Sigmoid colon (tissue), 7 donors: ENCODE measurements around the gene IFT80. TPM values are rescaled to one million over a fixed set of nuclear protein-coding genes. Genes with fewer than 3 reads are reported as not detected.
"Not testable (repeated sequence)": the region's sequence is repeated elsewhere in the genome, so short reads cannot be mapped to it uniquely, and the experiment has no call there.

Experiments
- DNase-seq: peaks from one replicate; pipeline ENCODE4 v3.0.0-alpha.2; 2019
- H3K27ac ChIP-seq, 4 donors: fragments of 200-600 bp; sonication (generic); one replicate each; pipeline ENCODE4 v1.5.1; 2016 to 2019; ENCODE audit warnings: mild to moderate bottlenecking in 1 of 4
- H3K27me3 ChIP-seq, 3 donors: fragments of 200-600 bp; sonication (generic); one replicate each; pipeline ENCODE4 v1.5.1; 2019; ENCODE audit warnings: mild to moderate bottlenecking in 1 of 3
- H3K36me3 ChIP-seq, 4 donors: fragments of 200-600 bp; sonication (generic); one replicate each; pipeline ENCODE4 v1.5.1; 2016 to 2019
- H3K4me1 ChIP-seq, 4 donors: fragments of 200-600 bp; sonication (generic); one replicate each; pipeline ENCODE4 v1.5.1; 2017 to 2019
- H3K4me3 ChIP-seq, 4 donors: fragments of 200-600 bp; sonication (generic); one replicate each; pipeline ENCODE4 v1.5.1; 2017 to 2019; ENCODE audit warnings: mild to moderate bottlenecking in 2 of 4, moderate library complexity in 1 of 4
- H3K9me3 ChIP-seq, 4 donors: fragments of 200-600 bp in 3 of 4; sonication (generic) in 3 of 4; one replicate each; pipeline versions ENCODE4 v1.5.1 to v1.6.1; 2013 to 2019
- EP300 ChIP-seq, 4 donors: sonication (generic); formaldehyde crosslinking; IDR thresholded peaks; one replicate each; pipeline ENCODE4 v1.6.1; 2017; ENCODE audit warnings: antibody characterized with exemption in 4 of 4
- POLR2A ChIP-seq, 2 donors: fragments of 450-650 bp; IDR thresholded peaks; one replicate each; pipeline ENCODE4 v1.6.1; 2016; ENCODE audit warnings: antibody characterized with exemption in 2 of 2, mild to moderate bottlenecking in 2 of 2, moderate library complexity in 2 of 2
- POLR2AphosphoS5 ChIP-seq, 4 donors: sonication (generic); formaldehyde crosslinking; IDR thresholded peaks; one replicate each; pipeline ENCODE4 v1.6.1; 2017; ENCODE audit warnings: antibody characterized with exemption in 4 of 4
- whole genome bisulfite sequencing, 2 donors: extraction: QIAGEN DNeasy Blood & Tissue Kit; methylation state at CpG; one replicate each; pipeline ENCODE4 v1.1.7; 2013; 5-methylcytosine and 5-hydroxymethylcytosine counted together
- intact Hi-C: fragments of 100-400 bp; cut with DNase I; formaldehyde crosslinking; loops from one replicate; pipeline ENCODE4 v1.15.1; 2023
- polyA plus RNA-seq, 3 donors: library from polyadenylated mRNA; stranded (reverse); fragments of 200-250 nt; gene quantifications; one replicate each; pipeline ENCODE4 v1.2.3, GENCODE V29; 2013
- total RNA-seq, 4 donors: library from RNA; depleted of rRNA; stranded (reverse); fragments of >200 nt; gene quantifications; one replicate each; pipeline ENCODE4 v1.1.0, GENCODE V29; 2016
- TF ChIP-seq, protein P1 (sequence below), 4 experiments: fragments of 450-650 bp in 3 of 4; fragments of 200-600 bp in 1 of 4; IDR thresholded peaks; one replicate each; pipeline ENCODE4 v1.5.1; 2016 to 2019; ENCODE audit warnings: antibody characterized with exemption in 4 of 4, mild to moderate bottlenecking in 3 of 4, moderate library complexity in 2 of 4
- donor health status: healthy with polysubstance abuse.
- donor health status: Bipolar disorder and iron deficiency.
- donor health status: healthy.

IFT80 gene
- total and polyA plus RNA-seq, 7 donors = 5.8 to 22.8 (median 15.0) TPM

DNA sequence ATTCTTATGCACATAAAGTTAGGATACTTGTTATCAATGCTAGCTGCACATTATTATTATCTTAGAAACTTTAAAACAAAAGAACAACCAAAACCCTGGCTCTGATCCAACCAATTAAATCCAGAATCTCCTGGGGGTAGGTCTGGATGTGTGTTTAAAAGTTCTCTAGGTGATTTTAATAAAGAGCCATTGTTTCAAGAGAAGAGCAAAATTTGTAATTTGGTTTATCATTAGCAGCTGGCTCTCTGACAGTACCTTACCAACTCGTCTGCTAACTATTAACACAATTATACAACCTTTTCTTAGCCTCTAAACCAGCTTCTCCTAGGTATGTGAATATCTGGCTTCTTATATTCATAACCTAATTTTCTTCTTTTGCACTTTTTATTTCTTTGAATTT lies 68.9 kb downstream of the IFT80 start:
- no peak overlapping the region for H3K4me3 ChIP-seq
- H3K9me3 ChIP-seq = no peaks in the 10 kb centered on the region
- TF ChIP-seq EP300 (IDR thresholded peaks at IDR 0.05) (no peak), POLR2AphosphoS5 (IDR thresholded peaks at IDR 0.05) (no peak), POLR2A (IDR thresholded peaks at IDR 0.05) (no peak)
- TF ChIP-seq, protein P1, sequence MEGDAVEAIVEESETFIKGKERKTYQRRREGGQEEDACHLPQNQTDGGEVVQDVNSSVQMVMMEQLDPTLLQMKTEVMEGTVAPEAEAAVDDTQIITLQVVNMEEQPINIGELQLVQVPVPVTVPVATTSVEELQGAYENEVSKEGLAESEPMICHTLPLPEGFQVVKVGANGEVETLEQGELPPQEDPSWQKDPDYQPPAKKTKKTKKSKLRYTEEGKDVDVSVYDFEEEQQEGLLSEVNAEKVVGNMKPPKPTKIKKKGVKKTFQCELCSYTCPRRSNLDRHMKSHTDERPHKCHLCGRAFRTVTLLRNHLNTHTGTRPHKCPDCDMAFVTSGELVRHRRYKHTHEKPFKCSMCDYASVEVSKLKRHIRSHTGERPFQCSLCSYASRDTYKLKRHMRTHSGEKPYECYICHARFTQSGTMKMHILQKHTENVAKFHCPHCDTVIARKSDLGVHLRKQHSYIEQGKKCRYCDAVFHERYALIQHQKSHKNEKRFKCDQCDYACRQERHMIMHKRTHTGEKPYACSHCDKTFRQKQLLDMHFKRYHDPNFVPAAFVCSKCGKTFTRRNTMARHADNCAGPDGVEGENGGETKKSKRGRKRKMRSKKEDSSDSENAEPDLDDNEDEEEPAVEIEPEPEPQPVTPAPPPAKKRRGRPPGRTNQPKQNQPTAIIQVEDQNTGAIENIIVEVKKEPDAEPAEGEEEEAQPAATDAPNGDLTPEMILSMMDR (IDR thresholded peaks at IDR 0.05) = no peak
- no peak for DNase-seq
- intact Hi-C loops = no loop called here
- no peaks in the 10 kb centered on the region for H3K4me1 ChIP-seq
- WGBS, 2 donors = 57 to 86% methylated on average over 1 of the region's 1 CpG
- H3K27me3 ChIP-seq = no peaks in the 10 kb centered on the region
- no peak overlapping the region for H3K27ac ChIP-seq
- no peaks in the 10 kb centered on the region for H3K36me3 ChIP-seq

DNA sequence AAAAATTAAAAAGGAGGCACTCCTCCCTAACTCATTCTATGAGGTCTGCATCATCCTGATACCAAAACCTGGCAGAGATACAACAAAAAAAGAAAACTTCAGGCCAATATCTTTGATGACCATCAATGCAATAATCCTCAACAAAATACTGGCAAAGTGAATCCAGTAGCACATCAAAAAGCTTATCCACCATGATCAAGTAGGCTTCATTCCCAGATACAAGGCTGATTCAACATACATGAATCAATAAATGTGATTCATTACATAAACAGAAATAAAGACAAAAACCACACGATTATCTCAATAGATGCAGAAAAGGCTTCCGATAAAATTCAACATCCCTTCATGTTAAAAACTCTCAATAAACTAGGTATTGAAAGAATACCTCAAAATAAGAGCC lies 72.7 kb downstream of the IFT80 start:
- H3K4me3 ChIP-seq, intact Hi-C loops, H3K4me1 ChIP-seq, H3K27me3 ChIP-seq, H3K36me3 ChIP-seq, H3K27ac ChIP-seq, H3K9me3 ChIP-seq, DNase-seq: not testable (repeated sequence)
- WGBS, 2 donors = 86 to 98% methylated on average over 2 of the region's 2 CpGs

DNA sequence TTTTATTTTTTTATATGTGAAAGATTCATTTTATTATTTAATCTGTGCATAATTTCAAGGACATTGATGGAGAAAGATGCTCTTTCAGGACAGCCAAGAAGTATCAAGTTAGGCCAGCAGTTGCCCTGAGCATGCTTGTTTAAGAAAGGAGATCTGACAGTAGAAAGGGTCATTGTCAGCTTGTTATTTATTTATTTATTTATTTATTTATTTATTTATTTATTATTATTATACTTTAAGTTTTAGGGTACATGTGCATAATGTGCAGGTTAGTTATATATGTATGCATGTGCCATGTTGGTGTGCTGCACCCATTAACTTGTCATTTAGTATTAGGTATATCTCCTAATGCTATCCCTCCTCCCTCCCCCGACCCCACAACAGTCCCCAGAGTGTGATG lies 77.2 kb downstream of the IFT80 start:
- intact Hi-C loops, H3K27me3 ChIP-seq, DNase-seq, H3K9me3 ChIP-seq, H3K27ac ChIP-seq, H3K4me1 ChIP-seq, H3K4me3 ChIP-seq: not testable (repeated sequence)
- peaks cover 0 to 19% (median 0%) of the 10 kb centered on the region in 4 donors for H3K36me3 ChIP-seq
- 93 to 100% methylated on average over 1 of the region's 1 CpG for WGBS, 2 donors

DNA sequence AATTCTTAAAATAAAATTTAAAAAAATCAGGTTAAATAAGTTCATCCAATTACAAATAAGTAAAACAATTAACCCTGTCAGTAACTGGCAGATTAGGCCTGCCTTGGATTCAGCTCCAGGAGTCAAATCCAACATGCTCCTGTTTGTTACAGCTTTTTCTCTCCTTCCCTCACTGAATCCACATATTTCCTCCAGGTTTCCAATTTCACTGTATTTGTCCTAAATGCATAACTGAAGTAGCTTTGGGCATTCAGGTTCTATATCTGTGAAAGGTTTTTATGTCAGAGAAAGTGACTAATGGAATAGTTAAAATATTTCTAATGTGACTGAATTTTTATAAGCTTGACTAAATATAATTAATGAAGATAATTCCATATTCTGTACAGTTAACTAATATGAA lies 79.7 kb downstream of the IFT80 start:
- TF ChIP-seq, protein P1 (IDR thresholded peaks at IDR 0.05) = no peak
- no peak for TF ChIP-seq POLR2AphosphoS5 (IDR thresholded peaks at IDR 0.05)
- TF ChIP-seq EP300 (IDR thresholded peaks at IDR 0.05) = no peak
- no peak for TF ChIP-seq POLR2A (IDR thresholded peaks at IDR 0.05)
- Histone ChIP-seq H3K4me1 (no peaks in the 10 kb centered on the region), H3K36me3 (peaks cover 0 to 19% (median 0%) of the 10 kb centered on the region in 4 donors), H3K27ac (no peak overlapping the region), H3K9me3 (no peaks in the 10 kb centered on the region), H3K27me3 (no peaks in the 10 kb centered on the region), H3K4me3 (no peak overlapping the region)
- intact Hi-C loops = no loop called here
- no peak for DNase-seq

DNA sequence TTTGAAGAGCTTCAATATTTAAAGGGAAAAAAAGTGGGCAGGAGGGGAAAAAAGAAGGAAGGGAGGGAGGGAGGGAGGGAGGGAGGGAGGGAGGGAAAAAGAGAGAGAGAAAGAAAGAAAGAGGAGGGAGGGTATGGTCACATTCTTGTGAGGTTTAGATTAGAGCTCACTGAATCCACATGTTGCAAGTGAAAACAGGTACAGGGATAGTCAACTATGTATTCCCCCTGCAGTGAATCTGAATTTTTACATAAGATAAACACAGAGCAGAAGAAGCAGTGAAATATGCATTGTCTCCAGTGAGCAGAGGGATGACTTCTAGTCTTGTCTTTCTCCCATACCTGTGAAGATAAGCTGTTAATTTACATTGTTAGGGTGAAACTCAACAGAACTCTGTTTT lies 84.0 kb downstream of the IFT80 start:
- no peaks in the 10 kb centered on the region for H3K27me3 ChIP-seq
- intact Hi-C loops = no loop called here
- DNase-seq = no peak
- no peak overlapping the region for H3K27ac ChIP-seq
- no peak overlapping the region for H3K4me3 ChIP-seq
- TF ChIP-seq, protein P1 (IDR thresholded peaks at IDR 0.05) = no peak
- TF ChIP-seq POLR2AphosphoS5 (IDR thresholded peaks at IDR 0.05) = no peak
- no peak for TF ChIP-seq POLR2A (IDR thresholded peaks at IDR 0.05)
- TF ChIP-seq EP300 (IDR thresholded peaks at IDR 0.05) = no peak
- no peaks in the 10 kb centered on the region for H3K9me3 ChIP-seq
- no peaks in the 10 kb centered on the region for H3K4me1 ChIP-seq
- H3K36me3 ChIP-seq = peaks cover 0 to 19% (median 0%) of the 10 kb centered on the region in 4 donors

DNA sequence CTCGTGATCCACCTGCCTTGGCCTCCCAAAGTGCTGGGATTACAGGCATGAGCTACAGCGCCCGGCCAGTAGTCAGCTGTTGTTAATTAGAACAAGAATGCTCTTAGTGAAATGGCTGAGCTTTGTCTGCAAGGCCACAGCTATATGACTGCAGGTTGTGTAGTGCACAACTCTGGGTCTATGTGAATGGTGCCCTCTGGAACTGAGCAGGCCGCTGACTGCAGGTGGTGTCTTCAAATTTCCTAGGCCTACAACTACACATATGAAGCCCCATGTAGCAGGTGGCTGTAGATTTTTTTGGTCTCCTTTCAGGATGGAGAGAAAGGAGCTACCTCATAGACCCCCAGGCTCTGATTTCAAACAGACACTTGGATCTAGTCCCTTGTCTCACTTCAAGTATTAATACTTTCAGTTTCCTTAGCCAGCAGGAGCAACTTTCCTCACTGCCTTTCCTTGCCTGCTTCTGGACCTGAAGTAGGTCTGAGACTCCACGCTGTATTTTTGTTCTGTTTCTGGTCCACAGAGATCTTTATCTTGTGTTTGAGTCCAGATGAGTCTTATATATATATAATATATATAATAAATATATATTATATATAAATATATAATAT lies 86.9 kb downstream of the IFT80 start:
- Histone ChIP-seq H3K27ac (no peak overlapping the region), H3K4me3 (no peak overlapping the region), H3K36me3 (peaks cover 0 to 6% (median 0%) of the 10 kb centered on the region in 4 donors), H3K27me3 (no peaks in the 10 kb centered on the region), H3K9me3 (no peaks in the 10 kb centered on the region), H3K4me1 (no peaks in the 10 kb centered on the region)
- DNase-seq = no peak
- 89 to 96% methylated on average over 5 of the region's 5 CpGs for WGBS, 2 donors
- TF ChIP-seq EP300 (IDR thresholded peaks at IDR 0.05) = no peak
- intact Hi-C loops = no loop called here
